D341Med (cell line): ENCODE data around the gene TRUB2.
"Not testable (repeated sequence)": the region's sequence is repeated elsewhere in the genome, so short reads cannot be mapped to it uniquely, and the experiment has no call there.

Source experiments
- DNase-seq: peaks from one replicate; pipeline ENCODE4 v3.0.0; 2012; ENCODE audit warnings: low spot score

The TRUB2 gene

GRCh38 chr9:128340691-128341434 is 18.6 kb upstream of the TRUB2 start:
- no peak for DNase-seq

GRCh38 chr9:128339761-128340690 is 17.8 kb upstream of the TRUB2 start, which contains the start of gene SLC27A4:
TSS of gene SLC27A4 (plus strand) at chr9:128340527. CDS start at chr9:128343133, 2,606 bp downstream.
- DNase-seq = peak; percentile 96

DNA sequence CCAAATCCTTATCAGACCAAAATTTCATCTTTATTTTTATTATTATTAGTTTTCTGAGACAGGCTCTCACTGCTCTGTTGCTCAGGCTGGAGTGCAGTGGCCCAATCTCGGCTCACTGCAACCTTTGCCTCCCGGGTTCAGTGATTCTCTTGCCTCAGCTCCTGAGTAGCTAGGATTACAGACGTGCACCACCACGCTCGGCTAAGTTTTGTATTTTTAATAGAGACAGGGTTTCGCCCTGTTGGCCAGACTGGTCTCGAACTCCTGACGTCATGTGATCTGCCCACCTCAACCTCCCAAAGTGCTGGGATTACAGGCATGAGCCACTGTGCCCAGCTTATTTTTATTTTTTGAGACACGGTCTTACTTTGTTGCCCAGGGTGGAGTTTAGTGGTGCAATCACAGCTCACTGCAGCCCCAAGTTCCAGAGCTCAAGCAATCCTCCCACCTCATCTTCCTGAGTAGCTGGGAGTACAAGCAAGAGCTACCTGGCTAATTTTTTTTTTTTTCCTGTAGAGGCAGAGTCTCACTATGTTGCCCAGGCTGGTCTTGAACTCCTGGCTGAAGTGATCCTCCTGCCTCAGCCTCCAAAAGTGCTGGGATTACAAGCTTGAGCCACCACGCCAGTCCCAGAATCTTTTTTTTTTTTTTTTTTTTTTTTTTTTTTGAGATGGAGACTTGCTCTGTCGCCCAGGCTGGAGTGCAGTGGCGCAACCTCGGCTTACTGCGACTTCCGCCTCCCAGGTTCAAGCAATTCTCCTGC is 16.8 kb upstream of the TRUB2 start:
- DNase-seq = not testable (repeated sequence)

GRCh38 chr9:128337936-128338335 is 15.7 kb upstream of the TRUB2 start:
- DNase-seq = no peak

GRCh38 chr9:128335914-128336313 is 13.7 kb upstream of the TRUB2 start:
- DNase-seq = no peak

GRCh38 chr9:128335161-128335560 is 12.9 kb upstream of the TRUB2 start:
- DNase-seq = no peak

GRCh38 chr9:128333451-128333869 is 11.2 kb upstream of the TRUB2 start:
- no peak for DNase-seq

DNA sequence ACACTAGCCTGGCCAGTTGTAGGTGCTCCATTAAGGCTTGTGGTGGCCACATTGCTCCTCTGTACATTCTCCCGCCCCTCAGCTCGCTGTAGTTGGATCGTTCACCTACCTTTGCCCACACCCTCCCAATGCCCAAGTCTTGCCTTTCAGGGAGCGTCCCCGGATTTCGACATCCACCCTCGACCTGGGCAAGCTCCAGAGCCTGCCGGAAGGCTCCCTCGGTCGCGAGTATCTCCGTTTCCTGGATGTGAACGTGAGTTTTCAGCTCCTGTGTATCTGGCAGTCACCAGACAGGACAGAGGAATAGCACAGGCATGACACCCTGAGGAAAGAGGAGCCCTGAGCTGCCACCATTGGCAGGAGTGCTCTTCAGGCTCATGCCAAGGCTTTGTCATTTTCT is 3.4 kb upstream of the TRUB2 start:
- no peak for DNase-seq

- DNase-seq = no peak
Measured at GRCh38 chr9:128324401-128324800, 2.2 kb upstream of the TRUB2 start.

DNA sequence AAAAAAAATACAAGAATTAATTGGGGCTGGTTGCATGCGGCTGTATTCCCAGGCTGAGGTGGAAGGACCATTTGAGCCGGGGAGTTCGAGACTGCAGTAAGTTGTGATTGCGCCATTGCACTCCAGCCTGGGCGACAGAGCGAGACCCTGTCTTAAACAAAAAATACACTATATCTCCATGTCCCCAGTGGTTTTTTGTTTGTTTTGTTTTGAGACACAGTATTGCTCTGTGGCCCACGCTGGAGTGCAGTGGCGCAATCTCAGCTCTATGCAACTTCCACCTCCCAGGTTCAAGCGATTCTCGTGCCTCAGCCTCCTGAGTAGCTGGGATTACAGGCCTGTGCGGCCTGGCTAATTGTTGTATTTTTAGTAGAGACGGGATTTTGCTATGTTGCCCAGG is 1.5 kb upstream of the TRUB2 start:
- DNase-seq = no peak

DNA sequence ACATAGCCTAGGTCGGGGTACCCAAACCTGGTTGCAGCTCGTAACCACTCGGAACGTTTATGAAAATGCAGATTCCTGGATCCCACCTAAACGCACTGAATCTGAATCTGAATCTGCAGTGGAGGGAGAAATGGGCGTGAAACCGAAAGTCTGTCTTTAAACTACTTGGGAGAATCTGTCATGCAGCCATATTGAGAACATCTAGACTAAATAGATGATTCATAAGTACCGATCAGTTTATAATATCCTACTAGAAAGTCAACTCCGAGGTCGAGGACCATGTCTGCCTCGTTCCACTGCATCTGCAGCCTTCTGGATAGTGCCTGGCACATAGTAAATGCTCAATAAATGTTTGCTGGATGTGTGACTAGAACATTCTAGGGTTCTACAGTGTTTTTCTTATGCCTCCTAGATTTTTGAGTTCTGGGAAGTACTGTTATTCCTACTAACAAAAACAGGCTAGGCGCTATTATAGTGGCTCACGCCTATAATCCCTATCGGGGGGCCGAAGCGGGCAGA is 1.0 kb upstream of the TRUB2 start:
- no peak for DNase-seq

GRCh38 chr9:128321879-128322403 is 306 bp downstream of the TRUB2 start:
- no peak for DNase-seq

- no peak for DNase-seq
Measured at GRCh38 chr9:128321343-128321742, 904 bp downstream of the TRUB2 start.

- no peak for DNase-seq
Measured at GRCh38 chr9:128317629-128318028, 4.6 kb downstream of the TRUB2 start.

GRCh38 chr9:128316421-128316820 is 5.8 kb downstream of the TRUB2 start:
- no peak for DNase-seq

GRCh38 chr9:128314697-128315096 is 7.5 kb downstream of the TRUB2 start:
- no peak for DNase-seq

- DNase-seq = no peak
Measured at GRCh38 chr9:128310461-128310860, 11.8 kb downstream of the TRUB2 start.

- no peak for DNase-seq
Measured at GRCh38 chr9:128309551-128309950, 12.7 kb downstream of the TRUB2 start.

DNA sequence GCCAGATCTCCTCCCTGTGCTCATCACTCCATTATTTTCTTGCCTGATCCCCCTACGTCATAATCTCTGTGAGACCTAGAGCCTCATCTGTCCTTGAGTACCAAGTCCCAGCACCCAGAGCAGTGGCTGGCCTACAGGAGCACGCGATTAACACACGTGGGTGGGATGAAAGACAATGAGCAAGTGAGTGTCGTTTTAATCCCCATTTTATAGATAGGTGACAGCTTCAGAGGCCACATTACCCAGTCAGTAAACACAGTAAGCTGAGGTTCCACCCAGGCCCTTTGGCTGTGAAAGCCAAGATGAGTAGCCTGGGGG is 17.3 kb downstream of the TRUB2 start:
- DNase-seq = peak; percentile 67

GRCh38 chr9:128304136-128304970 is 17.9 kb downstream of the TRUB2 start:
- no peak for DNase-seq
